ENCODE measurements around the gene FES. TPM values are rescaled to one million over a fixed set of nuclear protein-coding genes. Genes with fewer than 3 reads are reported as not detected.

Gene FES
- total RNA-seq, 1 experiment from 2014 or later, result 6.7 TPM

DNA sequence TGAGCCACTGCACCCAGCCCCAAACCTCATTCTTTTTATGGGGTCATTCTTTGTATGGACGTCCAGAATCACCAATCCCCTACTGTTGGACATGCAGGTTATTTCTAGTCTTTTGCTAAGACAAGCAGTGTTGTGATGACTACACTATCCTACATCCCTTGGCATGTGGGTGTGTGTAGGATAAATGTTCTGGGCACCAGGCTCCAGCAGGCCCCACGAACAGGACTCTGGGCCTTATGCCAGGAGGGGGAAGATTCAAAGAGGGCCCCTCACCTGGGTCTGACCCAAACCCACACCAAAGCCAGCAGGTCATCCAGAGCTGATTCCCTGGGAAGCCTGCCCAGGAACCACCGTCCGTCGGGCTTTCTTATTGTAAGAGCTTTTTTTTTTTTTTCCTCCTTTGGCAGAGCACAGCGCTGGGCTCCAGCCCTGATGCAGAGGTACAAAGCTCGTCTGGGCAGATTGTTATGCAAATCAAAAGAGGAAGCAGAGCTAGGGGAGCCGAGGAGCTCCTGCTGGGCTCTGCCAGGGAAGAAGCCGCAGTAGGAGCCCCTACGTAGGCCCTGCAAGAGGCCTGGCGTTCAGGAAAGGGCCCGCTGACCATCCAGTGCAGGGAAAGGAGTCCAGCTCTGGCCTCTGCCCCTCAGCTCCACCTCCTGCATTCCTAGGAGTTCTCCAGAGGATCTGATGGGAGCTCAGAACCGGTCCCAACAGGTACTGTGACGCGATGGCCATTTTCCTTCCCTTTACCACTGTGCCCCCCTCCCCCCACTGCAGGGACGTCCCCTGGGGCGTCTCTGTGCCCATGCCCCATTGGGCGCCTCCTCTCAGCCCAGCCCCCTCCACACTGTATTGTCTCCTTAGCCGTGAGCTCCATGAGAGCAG, 44.9 kb upstream of the FES start:
- H3K18ac ChIP-seq (ENCODE audit: insufficient read length, low read depth, low read length), result peak overlapping the region; percentile 28

More for the DNA sequence above, 44.9 kb upstream of the FES start:
- no peak overlapping the region for H3K4me2 ChIP-seq (ENCODE audit: insufficient read depth, insufficient read length, low read length)
- DNase-seq, result peak; percentile 90
- no peak overlapping the region for H4K5ac ChIP-seq (ENCODE audit: insufficient read length, low read depth, low read length)
- no peak overlapping the region for H3K23ac ChIP-seq (ENCODE audit: insufficient read length, low read depth, low read length)
- no peak overlapping the region for H4K91ac ChIP-seq (ENCODE audit: insufficient read length, low read depth, low read length)
- no peak overlapping the region for H2AK5ac ChIP-seq (ENCODE audit: insufficient read length, low read length)
- no peak overlapping the region for H4K8ac ChIP-seq (replicated peaks; ENCODE audit: insufficient read length, low read depth, low read length)
- no peak overlapping the region for H3T11ph ChIP-seq (ENCODE audit: low read length)
- H3K56ac ChIP-seq (ENCODE audit: insufficient read length, low read depth, low read length), result no peak overlapping the region
- H2AFZ ChIP-seq (ENCODE audit: low read length), result no peak overlapping the region
- H3K4ac ChIP-seq (ENCODE audit: low read depth, low read length), result no peak overlapping the region
- peak overlapping the region; percentile 53 for H2BK12ac ChIP-seq (ENCODE audit: insufficient read length, low read depth, low read length)
- Mint-ChIP-seq H3K4me3 (peak overlapping the region; percentile 17 to 25; a peak in 2 of 5 replicates), H3K27me3 (ENCODE audit: low read depth) (peaks cover 6% of the 10 kb centered on the region), H3K4me1 (peaks cover 39 to 40% of the 10 kb centered on the region in 2 experiments), H3K9me3 (no peaks in the 10 kb centered on the region; a peak in 1 of 5 replicates), H3K27ac (peak overlapping the region in 2 of 3 experiments; percentile 31 to 91; a peak in 3 of 7 replicates), H3K36me3 (ENCODE audit: insufficient read depth in 1 of 3, low read depth in 3 of 3) (no peaks in the 10 kb centered on the region)
- H3K23me2 ChIP-seq (ENCODE audit: insufficient read length, low read depth, low read length, poor library complexity, severe bottlenecking), result no peaks in the 10 kb centered on the region
- no peak overlapping the region for H3K27ac ChIP-seq (ENCODE audit: insufficient read length, low read depth, low read length)
- TF ChIP-seq, protein P1, sequence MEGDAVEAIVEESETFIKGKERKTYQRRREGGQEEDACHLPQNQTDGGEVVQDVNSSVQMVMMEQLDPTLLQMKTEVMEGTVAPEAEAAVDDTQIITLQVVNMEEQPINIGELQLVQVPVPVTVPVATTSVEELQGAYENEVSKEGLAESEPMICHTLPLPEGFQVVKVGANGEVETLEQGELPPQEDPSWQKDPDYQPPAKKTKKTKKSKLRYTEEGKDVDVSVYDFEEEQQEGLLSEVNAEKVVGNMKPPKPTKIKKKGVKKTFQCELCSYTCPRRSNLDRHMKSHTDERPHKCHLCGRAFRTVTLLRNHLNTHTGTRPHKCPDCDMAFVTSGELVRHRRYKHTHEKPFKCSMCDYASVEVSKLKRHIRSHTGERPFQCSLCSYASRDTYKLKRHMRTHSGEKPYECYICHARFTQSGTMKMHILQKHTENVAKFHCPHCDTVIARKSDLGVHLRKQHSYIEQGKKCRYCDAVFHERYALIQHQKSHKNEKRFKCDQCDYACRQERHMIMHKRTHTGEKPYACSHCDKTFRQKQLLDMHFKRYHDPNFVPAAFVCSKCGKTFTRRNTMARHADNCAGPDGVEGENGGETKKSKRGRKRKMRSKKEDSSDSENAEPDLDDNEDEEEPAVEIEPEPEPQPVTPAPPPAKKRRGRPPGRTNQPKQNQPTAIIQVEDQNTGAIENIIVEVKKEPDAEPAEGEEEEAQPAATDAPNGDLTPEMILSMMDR (conservative IDR thresholded peaks at IDR 0.05), result no peak
- no peaks in the 10 kb centered on the region for H3K27me3 ChIP-seq (ENCODE audit: insufficient read depth, low read length)
- H3K9me3 ChIP-seq (ENCODE audit: control insufficient read depth, low read depth, low read length), result no peaks in the 10 kb centered on the region
- no peak overlapping the region for H2BK120ac ChIP-seq (ENCODE audit: low read depth, low read length, poor library complexity, severe bottlenecking)
- H3K4me1 ChIP-seq (ENCODE audit: insufficient read depth, low read length), result peaks cover 5% of the 10 kb centered on the region; the same call in 1 of the 2 replicates
- no peak overlapping the region for H2BK20ac ChIP-seq (ENCODE audit: low read depth, low read length, poor library complexity, severe bottlenecking)
- H3K14ac ChIP-seq (ENCODE audit: insufficient read depth, low read length), result peak overlapping the region; percentile 59
- no peak overlapping the region for H2BK15ac ChIP-seq (ENCODE audit: low read depth, low read length)
- no CpG with 5 or more reads among the region's 19 CpGs for WGBS (ENCODE audit: extremely low coverage, insufficient read length, low lambda C conversion rate)
- no peaks in the 10 kb centered on the region for H3K79me2 ChIP-seq (ENCODE audit: insufficient read depth, low read length)
- no peaks in the 10 kb centered on the region for H3K79me1 ChIP-seq (ENCODE audit: insufficient read depth, low read depth, low read length, poor library complexity, severe bottlenecking)
- no peak overlapping the region for H3K9ac ChIP-seq (ENCODE audit: extremely low read depth, insufficient read length, low read length)
- H4K20me1 ChIP-seq (ENCODE audit: control insufficient read depth, insufficient read depth, insufficient read length), result no peaks in the 10 kb centered on the region
- H2BK5ac ChIP-seq (ENCODE audit: insufficient read length, low read length), result no peak overlapping the region

Data from H9 (cell line).